Measurements from ENCODE around the gene RNASE4.
"Not testable (repeated sequence)": the region's sequence is repeated elsewhere in the genome, so short reads cannot be mapped to it uniquely, and the experiment has no call there.

RNASE4 gene

GRCh38 chr14:20733684-20734429 lies 49.5 kb downstream of the RNASE4 start:
- no peak for TF ChIP-seq CTCF (IDR thresholded peaks at IDR 0.05; ENCODE audit: low read depth, low read length)
- in situ Hi-C loops (cut with HindIII; ENCODE audit: low sequenced_read_pairs), result no loop called here
- H3K4me3 ChIP-seq (ENCODE audit: low read depth, low read length), result no peak overlapping the region
- no peak for DNase-seq (ENCODE audit: low read depth, low spot score)

- H3K4me3 ChIP-seq (ENCODE audit: low read depth, low read length), result no peak overlapping the region
- in situ Hi-C loops (cut with HindIII; ENCODE audit: low sequenced_read_pairs), result no loop called here
- no peak for TF ChIP-seq CTCF (IDR thresholded peaks at IDR 0.05; ENCODE audit: low read depth, low read length)
- DNase-seq (ENCODE audit: low read depth, low spot score), result no peak
Observed at GRCh38 chr14:20734430-20734806, 50.1 kb downstream of the RNASE4 start.

GRCh38 chr14:20738292-20738691 lies 53.9 kb downstream of the RNASE4 start:
- H3K4me3 ChIP-seq (ENCODE audit: low read depth, low read length); in situ Hi-C loops (cut with HindIII; ENCODE audit: low sequenced_read_pairs); DNase-seq (ENCODE audit: low read depth, low spot score): not testable (repeated sequence)

- TF ChIP-seq CTCF (IDR thresholded peaks at IDR 0.05; ENCODE audit: low read depth, low read length), result no peak
- no peak for DNase-seq (ENCODE audit: low read depth, low spot score)
- no peak overlapping the region for H3K4me3 ChIP-seq (ENCODE audit: low read depth, low read length)
- in situ Hi-C loops (cut with HindIII; ENCODE audit: low sequenced_read_pairs), result no loop called here
Observed at GRCh38 chr14:20742132-20742531, 57.8 kb downstream of the RNASE4 start.

- in situ Hi-C loops (cut with HindIII; ENCODE audit: low sequenced_read_pairs), result no loop called here
- TF ChIP-seq CTCF (IDR thresholded peaks at IDR 0.05; ENCODE audit: low read depth, low read length), result no peak
- H3K4me3 ChIP-seq (ENCODE audit: low read depth, low read length), result no peak overlapping the region
- no peak for DNase-seq (ENCODE audit: low read depth, low spot score)
Observed at GRCh38 chr14:20743556-20743955, 59.2 kb downstream of the RNASE4 start.

GRCh38 chr14:20745571-20746358 lies 61.4 kb downstream of the RNASE4 start, which contains the start of gene EDDM3A:
EDDM3A (plus strand) TSS chr14:20745887; CDS start chr14:20747581, 1,694 bp downstream.
- no peak for DNase-seq (ENCODE audit: low read depth, low spot score)
- TF ChIP-seq CTCF (IDR thresholded peaks at IDR 0.05; ENCODE audit: low read depth, low read length), result no peak
- in situ Hi-C loops (cut with HindIII; ENCODE audit: low sequenced_read_pairs), result no loop called here
- H3K4me3 ChIP-seq (ENCODE audit: low read depth, low read length), result no peak within 1 kb of the TSS

- H3K4me3 ChIP-seq (ENCODE audit: low read depth, low read length), result no peak overlapping the region
- no peak for TF ChIP-seq CTCF (IDR thresholded peaks at IDR 0.05; ENCODE audit: low read depth, low read length)
- no peak for DNase-seq (ENCODE audit: low read depth, low spot score)
- in situ Hi-C loops (cut with HindIII; ENCODE audit: low sequenced_read_pairs), result no loop called here
Observed at GRCh38 chr14:20746566-20746965, 62.2 kb downstream of the RNASE4 start.

Measured in astrocyte of the spinal cord (primary cell).